ENCODE measurements around the gene HSBP1L1.

Gene HSBP1L1

GRCh38 chr18:79930020-79930642 lies 34.3 kb upstream of the HSBP1L1 start:
- no peak for DNase-seq

DNA sequence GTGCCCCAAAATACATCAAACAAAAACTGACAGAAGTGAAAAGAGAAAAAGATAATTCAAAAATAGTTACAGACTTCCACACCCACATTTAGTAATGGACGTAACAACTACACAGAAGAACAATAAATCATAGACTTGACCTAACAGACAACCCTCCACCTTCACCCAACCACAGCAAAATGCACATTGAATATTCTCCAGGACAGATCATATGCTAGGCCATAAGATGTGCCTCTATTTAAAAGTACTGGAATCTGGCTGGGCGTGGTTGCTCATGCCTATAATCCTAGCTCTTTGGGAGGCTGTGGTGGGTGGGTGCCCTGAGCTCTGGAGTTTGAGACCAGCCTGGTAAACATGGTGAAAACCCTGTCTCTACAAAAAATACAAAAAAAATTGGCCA lies 33.0 kb upstream of the HSBP1L1 start:
- DNase-seq, result no peak

DNA sequence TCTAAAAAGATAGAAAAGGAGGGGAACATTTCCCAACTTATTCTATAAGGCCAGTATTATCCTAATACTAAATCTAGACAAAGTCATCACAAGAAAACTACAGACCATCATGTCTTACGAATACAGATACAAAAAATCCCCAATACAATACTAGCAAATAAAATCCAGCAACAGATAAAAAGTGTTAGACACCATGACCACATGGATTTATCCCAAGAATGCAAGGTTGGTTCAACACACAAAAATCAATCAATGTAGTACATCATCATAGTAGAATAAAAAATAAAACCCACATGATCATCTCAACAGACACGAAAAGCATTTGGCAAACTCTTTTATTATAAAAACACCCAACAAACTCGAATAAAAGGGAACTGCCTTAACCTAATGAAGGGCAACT lies 31.5 kb upstream of the HSBP1L1 start:
- DNase-seq, result no peak

GRCh38 chr18:79933765-79934164 lies 30.7 kb upstream of the HSBP1L1 start:
- DNase-seq, result no peak

DNA sequence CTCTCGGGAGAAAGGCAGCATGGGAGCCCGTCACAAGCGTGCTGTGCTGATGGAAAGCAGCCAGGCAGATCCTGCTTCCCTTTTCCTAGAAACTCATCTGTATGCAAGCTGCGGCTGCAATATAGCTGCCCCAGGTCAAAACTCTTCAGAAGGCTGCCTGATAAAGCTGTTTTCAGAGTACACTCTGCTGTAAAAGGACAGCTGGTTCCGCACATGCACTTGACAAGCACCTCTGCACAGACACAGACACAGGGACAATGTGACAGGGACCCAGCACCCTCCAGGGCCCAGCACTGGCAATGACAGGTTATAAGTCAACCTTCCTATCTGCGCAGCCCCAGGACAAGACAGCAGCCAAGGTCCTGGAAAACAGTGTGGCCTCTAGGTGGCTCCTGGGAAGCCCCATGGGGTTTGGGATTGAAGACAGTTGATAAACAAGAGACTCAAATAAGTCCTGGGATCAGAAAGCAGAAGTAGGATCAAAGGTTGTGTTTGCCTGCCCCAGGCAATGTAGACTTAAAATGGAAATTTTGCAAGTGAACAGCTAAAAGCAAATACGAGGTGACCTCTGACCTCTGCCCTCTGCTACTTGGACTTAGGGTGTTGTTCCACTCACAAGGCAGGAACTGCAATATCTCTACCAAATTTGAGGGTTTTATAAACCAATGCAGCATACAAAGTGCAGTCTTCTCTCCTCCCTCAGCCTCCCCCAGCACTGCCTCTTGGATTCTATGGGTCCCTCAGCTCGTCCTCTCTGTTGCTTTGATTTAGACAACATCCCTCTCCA lies 29.9 kb upstream of the HSBP1L1 start:
- no peak for DNase-seq

- no peak for DNase-seq
These were observed 29.4 kb upstream of the HSBP1L1 start for GRCh38 chr18:79935098-79935480.

DNA sequence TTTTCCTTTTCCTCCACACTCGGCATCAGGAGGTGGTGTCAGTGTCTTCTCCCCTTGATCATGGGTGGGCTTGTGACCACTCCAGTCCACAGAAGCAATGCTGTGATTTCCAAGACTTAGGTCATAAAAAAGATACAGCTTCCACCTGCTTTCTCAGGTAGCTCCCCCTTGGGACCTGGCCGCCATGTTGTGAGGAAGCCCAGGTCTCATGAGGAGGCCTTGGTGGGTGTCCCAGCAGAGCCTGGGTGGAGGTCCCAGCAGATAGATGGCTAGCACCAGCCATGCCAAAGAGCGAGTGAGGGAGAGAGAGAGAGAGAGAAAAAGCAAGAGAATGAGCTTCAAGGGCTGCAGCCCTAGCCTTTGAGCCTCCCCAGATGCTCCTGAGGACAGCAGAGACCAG lies 28.9 kb upstream of the HSBP1L1 start:
- DNase-seq, result no peak

- DNase-seq, result no peak
These were observed 28.5 kb upstream of the HSBP1L1 start for GRCh38 chr18:79935925-79936324.

- DNase-seq, result no peak
These were observed 27.8 kb upstream of the HSBP1L1 start for GRCh38 chr18:79936641-79937040.

DNA sequence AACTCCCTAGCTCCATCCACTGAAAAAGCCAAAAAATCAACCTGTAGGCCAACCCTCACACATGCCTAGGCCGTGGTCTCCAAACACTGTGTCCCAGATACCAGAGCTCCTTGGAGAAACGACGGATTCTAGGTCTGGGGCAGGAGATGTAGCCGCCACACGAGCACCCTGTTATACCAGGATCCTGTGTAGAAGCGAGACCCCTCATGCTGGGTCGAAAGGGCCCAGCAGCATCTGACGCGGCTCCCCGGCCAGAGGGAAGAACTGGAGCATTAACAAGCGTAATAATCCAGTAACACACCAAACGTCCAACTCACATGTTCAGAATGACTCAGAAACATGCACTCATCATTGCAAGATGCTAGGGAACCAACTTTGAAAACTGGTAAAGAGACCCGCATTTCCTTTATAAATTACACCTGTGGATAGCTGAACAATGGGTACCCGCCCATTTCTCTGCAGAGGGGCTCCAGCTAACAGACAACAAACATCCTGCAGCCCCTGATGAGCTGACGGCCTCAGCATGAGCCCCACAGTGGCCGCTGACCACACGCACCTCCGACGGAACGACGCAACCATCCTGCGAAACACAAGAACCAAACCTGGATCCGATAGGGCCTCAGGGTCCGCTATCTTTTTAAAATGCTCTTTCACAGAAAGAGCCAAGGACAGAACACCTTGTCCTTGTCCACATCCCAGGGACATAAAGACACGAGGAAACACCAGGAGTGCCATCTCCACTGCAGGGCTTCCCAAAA lies 27.2 kb upstream of the HSBP1L1 start:
- no peak for DNase-seq

DNA sequence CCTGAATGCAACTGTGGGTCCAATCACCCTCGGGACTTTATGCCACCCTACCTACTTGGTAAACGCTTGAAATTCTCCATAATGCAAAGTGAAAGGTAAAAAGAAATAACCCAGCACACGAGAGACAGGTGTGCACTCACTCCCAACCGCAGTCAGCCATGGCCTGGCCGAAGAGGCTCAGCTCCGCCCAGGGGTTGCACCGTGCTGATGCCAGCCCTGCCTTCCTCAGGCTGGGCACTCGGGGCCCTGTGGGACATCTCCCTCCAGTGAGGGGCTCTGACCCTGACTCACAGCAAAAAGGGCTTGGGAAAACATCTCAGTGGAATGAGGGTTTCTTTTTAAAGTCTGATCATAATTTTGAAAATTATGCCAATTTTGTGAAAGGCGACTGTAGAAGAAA lies 26.2 kb upstream of the HSBP1L1 start:
- no peak for DNase-seq

GRCh38 chr18:79939096-79939495 lies 25.3 kb upstream of the HSBP1L1 start:
- no peak for DNase-seq

- DNase-seq, result no peak
These were observed 24.2 kb upstream of the HSBP1L1 start for GRCh38 chr18:79940126-79940813.

- DNase-seq, result no peak
These were observed 23.5 kb upstream of the HSBP1L1 start for GRCh38 chr18:79940814-79941472.

DNA sequence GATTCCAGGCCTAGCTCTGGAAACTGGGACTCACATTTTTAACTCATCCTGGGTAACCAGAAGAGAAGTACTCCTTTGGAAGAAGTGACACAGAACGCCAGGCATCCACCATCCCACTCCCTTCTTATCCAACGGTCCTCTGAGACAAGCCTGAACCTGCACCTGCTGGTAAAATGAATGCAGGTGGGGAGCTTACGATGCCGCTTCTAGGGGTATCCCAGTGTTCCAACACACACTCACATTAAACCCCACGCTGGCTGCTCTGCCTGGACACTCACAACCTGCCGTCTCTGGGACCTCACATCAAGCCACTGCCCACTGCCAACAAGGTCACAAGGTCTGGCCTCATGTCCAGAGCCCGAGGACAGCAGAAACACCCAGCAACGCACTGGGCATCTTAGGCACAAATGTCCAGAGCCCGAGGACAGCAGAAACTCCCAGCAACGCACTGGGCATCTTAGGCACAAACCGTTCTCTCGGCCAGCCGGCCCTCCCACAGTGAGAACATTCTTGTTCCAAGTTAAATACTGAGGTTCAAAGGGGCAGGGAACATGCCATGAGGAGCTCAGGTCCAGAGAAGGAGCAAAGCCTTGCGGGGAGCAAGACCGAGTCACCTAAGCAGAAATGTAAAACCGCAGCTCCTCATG lies 22.8 kb upstream of the HSBP1L1 start:
- DNase-seq, result no peak

GRCh38 chr18:79942211-79942610 lies 22.2 kb upstream of the HSBP1L1 start:
- DNase-seq, result no peak

GRCh38 chr18:79942786-79943607 lies 21.4 kb upstream of the HSBP1L1 start:
- DNase-seq, result no peak

GRCh38 chr18:79943608-79944125 lies 20.8 kb upstream of the HSBP1L1 start:
- no peak for DNase-seq

- no peak for DNase-seq
These were observed 20.2 kb upstream of the HSBP1L1 start for GRCh38 chr18:79944126-79944731.

- DNase-seq, result no peak
These were observed 19.7 kb upstream of the HSBP1L1 start for GRCh38 chr18:79944746-79945117.

All from T1000 (cell line).